Measurements from ENCODE around the gene CCDC184.

The CCDC184 gene

GRCh38 chr12:48179466-48179865 is 4.0 kb upstream of the CCDC184 start:
- DNase-seq (ENCODE audit: low spot score) = no peak

GRCh38 chr12:48180424-48180823 is 3.0 kb upstream of the CCDC184 start:
- no peak for DNase-seq (ENCODE audit: low spot score)

DNA sequence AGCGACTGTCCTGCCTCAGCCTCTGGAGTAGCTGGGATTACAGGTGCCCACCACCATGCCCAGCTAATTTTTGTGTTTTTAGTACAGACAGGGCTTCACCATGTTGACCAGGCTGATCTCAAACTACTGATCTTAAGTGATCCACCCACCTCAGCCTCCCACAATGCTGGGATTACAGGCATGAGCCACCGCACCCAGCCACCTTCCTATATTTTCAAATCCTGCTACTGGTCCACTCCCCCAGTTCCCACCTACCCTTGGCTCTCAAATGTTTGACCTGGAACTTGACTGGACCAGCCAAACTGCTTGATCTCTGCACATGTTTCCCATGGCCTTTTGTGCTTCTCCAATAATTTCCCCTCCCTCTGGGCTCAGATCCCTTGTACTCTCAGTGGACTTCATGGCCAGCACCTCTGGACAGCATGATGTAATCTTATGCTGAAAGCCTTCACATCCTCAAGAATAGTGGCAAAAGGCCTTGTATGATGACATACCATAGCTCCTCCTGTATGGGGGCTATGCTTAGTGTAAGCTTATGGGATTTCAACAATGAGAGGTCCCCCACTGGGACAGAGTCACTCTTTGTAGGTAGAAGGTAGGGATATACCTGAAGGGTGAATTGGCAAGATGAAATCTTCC is 2.5 kb upstream of the CCDC184 start:
- no peak for DNase-seq (ENCODE audit: low spot score)

GRCh38 chr12:48182631-48183030 is 813 bp upstream of the CCDC184 start:
- no peak for DNase-seq (ENCODE audit: low spot score)

DNA sequence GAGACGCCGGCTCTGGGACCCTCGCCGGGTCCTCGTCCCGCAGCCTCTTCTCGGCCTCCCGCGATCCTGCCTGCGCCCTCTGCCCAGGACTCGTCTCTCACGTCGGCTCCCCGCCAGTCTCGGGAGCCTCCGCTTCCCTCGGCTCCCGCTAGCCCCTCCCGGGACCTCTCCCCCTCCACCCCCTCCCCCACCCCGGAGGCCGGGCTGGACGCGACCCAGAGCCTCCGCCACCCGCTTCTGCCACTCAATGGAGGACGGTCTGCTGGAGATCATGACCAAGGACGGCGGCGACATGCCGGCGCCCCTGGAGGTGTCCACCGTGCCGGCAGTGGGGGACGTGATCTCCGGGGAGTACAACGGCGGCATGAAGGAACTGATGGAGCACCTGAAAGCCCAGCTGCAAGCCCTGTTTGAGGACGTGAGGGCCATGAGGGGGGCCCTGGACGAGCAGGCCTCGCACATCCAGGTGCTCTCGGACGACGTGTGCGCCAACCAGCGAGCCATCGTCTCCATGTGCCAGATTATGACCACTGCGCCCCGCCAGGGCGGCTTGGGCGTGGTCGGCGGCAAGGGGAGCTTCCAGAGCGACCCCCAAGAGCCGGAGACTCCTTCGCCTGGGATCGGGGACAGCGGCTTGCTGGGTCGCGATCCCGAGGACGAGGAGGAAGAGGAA is 568 bp downstream of the CCDC184 start:
- DNase-seq (ENCODE audit: low spot score) = no peak

GRCh38 chr12:48184549-48184922 is 1.1 kb downstream of the CCDC184 start:
- no peak for DNase-seq (ENCODE audit: low spot score)

- DNase-seq (ENCODE audit: low spot score) = no peak
Measured at GRCh38 chr12:48185181-48185919, 1.9 kb downstream of the CCDC184 start.

GRCh38 chr12:48187916-48188695 is 4.7 kb downstream of the CCDC184 start:
- DNase-seq (ENCODE audit: low spot score) = no peak

GRCh38 chr12:48189331-48190125 is 6.1 kb downstream of the CCDC184 start:
- DNase-seq (ENCODE audit: low spot score) = peak; percentile 63

DNA sequence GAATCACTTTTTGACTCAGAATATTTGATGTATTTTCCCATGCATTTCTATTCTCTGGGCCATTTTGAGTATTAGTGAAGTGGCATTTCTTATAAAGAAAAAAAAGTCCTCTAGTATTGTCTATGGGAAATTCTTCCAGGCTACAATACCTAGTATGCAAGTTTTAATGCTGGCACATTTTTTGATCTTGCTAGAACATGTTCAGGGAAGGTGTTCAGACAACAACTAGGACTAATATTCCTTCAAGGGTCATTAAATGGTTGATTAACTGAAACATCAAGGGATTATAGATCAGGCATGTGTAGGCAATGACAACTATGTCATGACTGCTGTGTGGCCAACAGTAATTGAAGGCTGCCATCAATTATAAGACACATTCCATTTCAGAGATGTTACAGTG is 7.7 kb downstream of the CCDC184 start:
- DNase-seq (ENCODE audit: low spot score) = no peak

DNA sequence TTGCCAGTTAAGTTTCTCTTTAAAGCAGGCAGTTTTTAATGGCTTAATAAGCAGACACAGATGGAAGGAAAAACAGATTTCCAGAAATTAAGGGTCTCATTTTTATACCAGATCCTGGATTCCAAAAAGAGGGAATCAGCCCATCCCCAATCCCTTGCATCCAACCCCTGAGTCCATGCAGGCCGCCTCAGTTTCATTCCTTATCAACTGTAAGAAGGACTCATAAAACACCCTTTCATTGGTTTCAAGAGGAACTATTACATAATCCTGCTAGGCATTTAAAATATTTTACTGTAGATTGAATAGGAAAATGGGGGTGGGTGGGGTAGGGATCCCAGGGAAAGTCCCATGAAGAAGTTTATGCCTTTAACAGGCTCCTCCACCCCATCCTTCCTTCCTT is 9.4 kb downstream of the CCDC184 start:
- DNase-seq (ENCODE audit: low spot score) = no peak

DNA sequence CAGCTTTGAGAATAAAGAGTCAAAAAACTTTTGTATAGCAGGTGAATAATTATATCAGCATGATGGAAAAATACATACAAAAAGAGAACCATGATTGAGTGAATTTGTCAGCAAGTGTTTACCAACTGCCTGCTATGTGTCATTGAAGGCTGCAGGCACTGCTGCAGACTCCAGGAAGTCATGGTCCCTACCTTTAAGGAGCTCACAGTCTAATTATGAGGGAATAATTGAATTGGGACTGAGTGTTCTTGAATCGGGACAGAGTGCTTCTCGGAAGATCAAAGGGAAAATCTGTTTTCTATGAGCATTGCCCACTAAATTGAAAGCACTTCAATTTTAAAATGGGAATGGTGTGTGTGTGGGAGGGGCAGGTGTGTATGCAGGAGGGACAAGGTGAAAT is 10.2 kb downstream of the CCDC184 start:
- no peak for DNase-seq (ENCODE audit: low spot score)

- no peak for DNase-seq (ENCODE audit: low spot score)
Measured at GRCh38 chr12:48194799-48195201, 11.4 kb downstream of the CCDC184 start.

DNA sequence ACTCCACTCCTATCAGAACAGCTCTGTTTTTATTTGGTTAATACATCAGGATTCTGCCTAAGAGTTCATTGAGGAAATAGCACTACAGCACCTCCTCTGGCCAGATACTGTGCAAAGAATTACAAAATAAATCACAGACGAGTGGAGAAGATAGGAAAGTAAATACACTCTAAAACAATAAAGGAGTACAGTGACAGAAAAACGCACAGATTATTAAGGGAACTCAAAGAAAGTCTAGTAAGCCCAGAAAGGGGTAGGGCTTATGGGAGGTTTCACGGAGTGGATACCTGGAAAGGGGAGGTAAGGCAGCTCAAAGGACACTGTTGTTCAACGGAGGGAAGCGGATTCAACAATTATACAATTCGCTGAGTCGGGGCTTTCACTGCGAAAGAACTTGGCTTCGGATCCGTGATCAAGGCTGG is 14.1 kb downstream of the CCDC184 start:
- no peak for DNase-seq (ENCODE audit: low spot score)

GRCh38 chr12:48197971-48198671 is 14.7 kb downstream of the CCDC184 start:
- DNase-seq (ENCODE audit: low spot score) = peak; percentile 50

- DNase-seq (ENCODE audit: low spot score) = no peak
Measured at GRCh38 chr12:48198672-48198971, 15.2 kb downstream of the CCDC184 start.

- no peak for DNase-seq (ENCODE audit: low spot score)
Measured at GRCh38 chr12:48198985-48199384, 15.5 kb downstream of the CCDC184 start.

DNA sequence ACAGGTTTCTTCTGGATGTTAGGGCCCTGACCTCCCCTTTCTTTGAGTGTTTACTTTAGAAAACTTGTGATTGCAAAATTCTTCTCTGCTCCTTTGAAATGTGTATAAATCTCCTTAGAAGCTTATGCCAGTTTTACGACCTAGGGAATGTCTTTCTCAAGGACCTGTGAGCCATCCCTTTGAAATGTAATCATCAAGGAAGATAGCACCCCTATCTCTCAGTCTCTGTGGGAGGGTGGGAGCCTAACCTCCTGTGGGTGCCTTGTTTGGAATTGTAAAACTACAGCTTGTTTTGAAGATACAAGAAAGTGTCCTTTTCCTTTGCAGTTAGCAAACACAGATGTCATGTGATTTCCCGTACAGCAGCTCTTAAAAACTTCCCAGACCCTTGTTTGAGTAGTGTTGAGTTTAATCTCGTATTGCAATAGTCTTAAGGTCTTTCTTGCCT is 16.4 kb downstream of the CCDC184 start:
- DNase-seq (ENCODE audit: low spot score) = no peak

- no peak for DNase-seq (ENCODE audit: low spot score)
Measured at GRCh38 chr12:48201091-48201490, 17.6 kb downstream of the CCDC184 start.

DNA sequence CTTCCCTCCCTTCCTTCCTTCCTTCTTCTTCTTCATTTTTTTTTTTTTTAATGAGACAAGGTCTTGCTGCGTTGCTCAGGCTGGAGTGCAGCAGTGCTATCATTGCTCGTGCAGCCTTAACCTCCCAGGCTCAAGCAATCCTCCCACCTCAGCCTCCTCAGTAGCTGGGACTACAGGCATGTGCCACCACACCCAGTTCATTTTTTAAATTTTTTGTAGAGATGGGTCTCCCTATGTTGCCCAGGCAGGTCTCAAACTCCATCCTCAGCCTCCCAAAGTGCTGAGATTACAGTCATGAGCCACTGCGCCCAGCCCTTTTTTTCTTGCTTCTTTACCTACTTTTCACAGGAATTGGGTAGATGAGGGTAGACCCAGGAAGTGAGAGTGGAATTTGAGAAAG is 18.1 kb downstream of the CCDC184 start:
- no peak for DNase-seq (ENCODE audit: low spot score)

- DNase-seq (ENCODE audit: low spot score) = no peak
Measured at GRCh38 chr12:48202766-48203165, 19.3 kb downstream of the CCDC184 start.

All from D341Med (cell line).